Mesendoderm (in vitro differentiated cells): Measurements from ENCODE around the gene ASXL1.
A peak's percentile ranks its signal among the peaks of the same experiment; 100 is the strongest.

Source experiments
- DNase-seq: peaks from one replicate; pipeline ENCODE4 v3.0.0; 2013
- H2AK5ac ChIP-seq: 2 replicates; pipeline ENCODE4 v1.6.1; 2013; ENCODE audit warnings: low read length, inconsistent platforms
- H2BK120ac ChIP-seq: 2 replicates; pipeline ENCODE4 v1.6.1; 2013; ENCODE audit warnings: low read depth, mild to moderate bottlenecking, low read length, moderate library complexity, mixed read lengths
- H2BK15ac ChIP-seq: replicated peaks from 2 replicates; pipeline ENCODE4 v1.6.1; 2013; ENCODE audit warnings: low read depth, mild to moderate bottlenecking, moderate library complexity
- H2BK5ac ChIP-seq: 2 replicates; pipeline ENCODE4 v1.6.1; 2013; ENCODE audit warnings: low read length, inconsistent platforms
- H3K18ac ChIP-seq: 2 replicates; pipeline ENCODE4 v1.6.1; 2013; ENCODE audit warnings: mild to moderate bottlenecking, low read length, mixed read lengths
- H3K23ac ChIP-seq: one replicate; pipeline ENCODE4 v1.6.1; 2013; ENCODE audit warnings: low read length
- H3K27ac ChIP-seq: 2 replicates; pipeline ENCODE4 v1.5.1; 2013; ENCODE audit warnings: low read depth, mild to moderate bottlenecking, inconsistent platforms, low read length, moderate library complexity
- H3K27me3 ChIP-seq: 2 replicates; pipeline ENCODE4 v1.6.1; 2013; ENCODE audit warnings: low read length, control low read depth, mild to moderate bottlenecking, inconsistent platforms; ENCODE audit not compliant: insufficient read depth, poor library complexity
- H3K36me3 ChIP-seq: 2 replicates; pipeline ENCODE4 v1.6.1; 2013; ENCODE audit warnings: low read length, inconsistent platforms; ENCODE audit not compliant: control insufficient read depth, insufficient read depth
- H3K4ac ChIP-seq: one replicate; pipeline ENCODE4 v1.6.1; 2013; ENCODE audit warnings: low read depth, mild to moderate bottlenecking, low read length, moderate library complexity
- H3K4me1 ChIP-seq: 2 replicates; pipeline ENCODE4 v1.6.1; 2013; ENCODE audit warnings: low read depth, low read length, inconsistent platforms; ENCODE audit not compliant: control insufficient read depth
- H3K4me2 ChIP-seq: 2 replicates; pipeline ENCODE4 v1.6.1; 2013; ENCODE audit warnings: low read length
- H3K4me3 ChIP-seq: 2 replicates; pipeline ENCODE4 v1.5.1; 2013; ENCODE audit warnings: mild to moderate bottlenecking, low read length
- H3K56ac ChIP-seq: one replicate; pipeline ENCODE4 v1.6.1; 2013; ENCODE audit warnings: low read length
- H3K79me1 ChIP-seq: 2 replicates; pipeline ENCODE4 v1.6.1; 2013; ENCODE audit warnings: low read length, inconsistent platforms
- H3K79me2 ChIP-seq: 2 replicates; pipeline ENCODE4 v1.6.1; 2013; ENCODE audit warnings: mild to moderate bottlenecking, low read length; ENCODE audit not compliant: control insufficient read depth, insufficient read depth
- H3K9ac ChIP-seq: 2 replicates; pipeline ENCODE4 v1.6.1; 2013; ENCODE audit warnings: low read length, inconsistent platforms
- H4K5ac ChIP-seq: one replicate; pipeline ENCODE4 v1.6.1; 2013; ENCODE audit warnings: low read length
- H4K8ac ChIP-seq: one replicate; pipeline ENCODE4 v1.6.1; 2013; ENCODE audit warnings: low read depth, mild to moderate bottlenecking, control low read depth, low read length, moderate library complexity
- WGBS: extraction: QIAGEN DNeasy Blood & Tissue Kit; methylation state at CpG from one replicate; pipeline ENCODE4 v1.1.7; 2013; ENCODE audit warnings: low lambda C conversion rate, missing lambda C conversion rate; ENCODE audit not compliant: insufficient coverage; ENCODE audit errors: extremely low coverage; 5-methylcytosine and 5-hydroxymethylcytosine counted together

ASXL1 gene

GRCh38 chr20:32365564-32365963, 7.4 kb downstream of the ASXL1 start:
- Histone ChIP-seq H3K9ac (no peak overlapping the region), H2BK120ac (no peak overlapping the region), H3K36me3 (no peaks in the 10 kb centered on the region), H2BK15ac (no peak overlapping the region), H3K23ac (no peak overlapping the region), H2AK5ac (no peak overlapping the region), H3K4me2 (no peak overlapping the region), H3K4me1 (no peaks in the 10 kb centered on the region), H3K4me3 (no peak overlapping the region), H3K18ac (no peak overlapping the region), H3K27me3 (no peaks in the 10 kb centered on the region), H4K5ac (no peak overlapping the region), H3K56ac (no peak overlapping the region), H4K8ac (no peak overlapping the region), H3K27ac (no peak overlapping the region), H2BK5ac (no peak overlapping the region), H3K79me1 (peaks cover 23% of the 10 kb centered on the region), H3K4ac (no peak overlapping the region), H3K79me2 (peaks cover 24% of the 10 kb centered on the region)
- DNase-seq, result no peak
- WGBS, result no CpG with 5 or more reads among the region's 5 CpGs

- Histone ChIP-seq H3K18ac (no peak overlapping the region), H3K27me3 (no peaks in the 10 kb centered on the region), H3K79me1 (peaks cover 20% of the 10 kb centered on the region), H3K56ac (no peak overlapping the region), H3K4me1 (no peaks in the 10 kb centered on the region), H2AK5ac (no peak overlapping the region), H3K9ac (no peak overlapping the region), H3K27ac (no peak overlapping the region), H2BK5ac (no peak overlapping the region), H3K36me3 (no peaks in the 10 kb centered on the region), H2BK120ac (no peak overlapping the region), H3K4me3 (no peak overlapping the region), H3K79me2 (peaks cover 20% of the 10 kb centered on the region), H2BK15ac (no peak overlapping the region), H4K5ac (no peak overlapping the region), H3K4me2 (no peak overlapping the region), H3K23ac (no peak overlapping the region), H4K8ac (no peak overlapping the region), H3K4ac (no peak overlapping the region)
- DNase-seq, result no peak
- no CpG with 5 or more reads among the region's 2 CpGs for WGBS
Measured at GRCh38 chr20:32366380-32366779, 8.2 kb downstream of the ASXL1 start.

GRCh38 chr20:32368323-32368722, 10.2 kb downstream of the ASXL1 start:
- no peak overlapping the region for H2AK5ac ChIP-seq
- H4K5ac ChIP-seq, result no peak overlapping the region
- no peak overlapping the region for H3K23ac ChIP-seq
- H3K18ac ChIP-seq, result no peak overlapping the region
- H3K79me2 ChIP-seq, result peaks cover 16% of the 10 kb centered on the region
- no peak overlapping the region for H3K4me2 ChIP-seq
- no peak overlapping the region for H3K27ac ChIP-seq
- no peak overlapping the region for H2BK120ac ChIP-seq
- no peak for DNase-seq
- no peaks in the 10 kb centered on the region for H3K4me1 ChIP-seq
- H3K4me3 ChIP-seq, result no peak overlapping the region
- H3K36me3 ChIP-seq, result no peaks in the 10 kb centered on the region
- H3K9ac ChIP-seq, result no peak overlapping the region
- H3K4ac ChIP-seq, result no peak overlapping the region
- no peaks in the 10 kb centered on the region for H3K27me3 ChIP-seq
- H3K56ac ChIP-seq, result no peak overlapping the region
- H2BK15ac ChIP-seq, result no peak overlapping the region
- H3K79me1 ChIP-seq, result peaks cover 16% of the 10 kb centered on the region
- no peak overlapping the region for H2BK5ac ChIP-seq
- H4K8ac ChIP-seq, result no peak overlapping the region

- peak; percentile 52 for DNase-seq
- no peak overlapping the region for H4K8ac ChIP-seq
Measured at GRCh38 chr20:32368925-32369324, 10.8 kb downstream of the ASXL1 start.

GRCh38 chr20:32370897-32371296, 12.8 kb downstream of the ASXL1 start:
- peaks cover 1% of the 10 kb centered on the region for H3K79me1 ChIP-seq
- H3K18ac ChIP-seq, result no peak overlapping the region
- no peaks in the 10 kb centered on the region for H3K4me1 ChIP-seq
- no peak overlapping the region for H4K5ac ChIP-seq
- H3K4me2 ChIP-seq, result no peak overlapping the region
- H3K9ac ChIP-seq, result no peak overlapping the region
- H2BK15ac ChIP-seq, result no peak overlapping the region
- no peaks in the 10 kb centered on the region for H3K36me3 ChIP-seq
- no peak overlapping the region for H3K23ac ChIP-seq
- no peaks in the 10 kb centered on the region for H3K79me2 ChIP-seq
- no peak overlapping the region for H3K56ac ChIP-seq
- no peak overlapping the region for H2BK120ac ChIP-seq
- H2AK5ac ChIP-seq, result no peak overlapping the region
- DNase-seq, result no peak
- no peak overlapping the region for H2BK5ac ChIP-seq
- H3K4me3 ChIP-seq, result no peak overlapping the region
- no peak overlapping the region for H3K27ac ChIP-seq
- no CpG with 5 or more reads among the region's 2 CpGs for WGBS
- no peak overlapping the region for H4K8ac ChIP-seq
- H3K4ac ChIP-seq, result no peak overlapping the region
- no peaks in the 10 kb centered on the region for H3K27me3 ChIP-seq

More at GRCh38 chr20:32368925-32369324, 10.8 kb downstream of the ASXL1 start:
- H3K79me2 ChIP-seq, result peaks cover 10% of the 10 kb centered on the region
- H3K56ac ChIP-seq, result no peak overlapping the region
- H2BK5ac ChIP-seq, result no peak overlapping the region
- H2AK5ac ChIP-seq, result no peak overlapping the region
- H3K4ac ChIP-seq, result no peak overlapping the region
- H3K18ac ChIP-seq, result no peak overlapping the region
- H3K9ac ChIP-seq, result no peak overlapping the region
- no peak overlapping the region for H4K5ac ChIP-seq
- peaks cover 10% of the 10 kb centered on the region for H3K79me1 ChIP-seq
- H3K23ac ChIP-seq, result no peak overlapping the region
- no peak overlapping the region for H3K4me3 ChIP-seq
- H2BK120ac ChIP-seq, result no peak overlapping the region
- H3K4me2 ChIP-seq, result no peak overlapping the region
- no peaks in the 10 kb centered on the region for H3K4me1 ChIP-seq
- H2BK15ac ChIP-seq, result no peak overlapping the region
- WGBS, result no CpG with 5 or more reads among the region's 6 CpGs
- H3K27me3 ChIP-seq, result no peaks in the 10 kb centered on the region
- no peaks in the 10 kb centered on the region for H3K36me3 ChIP-seq
- no peak overlapping the region for H3K27ac ChIP-seq

GRCh38 chr20:32378461-32378860, 20.3 kb downstream of the ASXL1 start:
- Histone ChIP-seq H3K23ac (no peak overlapping the region), H3K79me2 (no peaks in the 10 kb centered on the region), H2AK5ac (no peak overlapping the region), H3K56ac (no peak overlapping the region), H2BK15ac (no peak overlapping the region), H3K27me3 (no peaks in the 10 kb centered on the region), H3K36me3 (no peaks in the 10 kb centered on the region), H3K18ac (no peak overlapping the region), H2BK120ac (no peak overlapping the region), H3K27ac (no peak overlapping the region), H3K4me2 (no peak overlapping the region), H4K5ac (no peak overlapping the region), H3K4ac (no peak overlapping the region), H3K9ac (no peak overlapping the region), H3K4me1 (no peaks in the 10 kb centered on the region), H3K4me3 (no peak overlapping the region), H3K79me1 (no peaks in the 10 kb centered on the region), H2BK5ac (no peak overlapping the region), H4K8ac (no peak overlapping the region)
- no CpG with 5 or more reads among the region's 2 CpGs for WGBS
- DNase-seq, result no peak
